Trophoblast cell (in vitro differentiated cells and primary cell): ENCODE measurements around the gene GSTA5.
A peak's percentile ranks its signal among the peaks of the same experiment; 100 is the strongest.
"Not testable (repeated sequence)": the region's sequence is repeated elsewhere in the genome, so short reads cannot be mapped to it uniquely, and the experiment has no call there.

Source experiments
- DNase-seq, 2 donors: peaks; one replicate each; pipeline ENCODE4 v3.0.0-alpha.2; 2016
- H2AFZ ChIP-seq: 2 replicates; pipeline ENCODE4 v1.6.1; 2013; ENCODE audit warnings: low read length, moderate library complexity, mild to moderate bottlenecking; ENCODE audit not compliant: insufficient read depth, poor library complexity
- H2AK5ac ChIP-seq: 2 replicates; pipeline ENCODE4 v1.6.1; 2013; ENCODE audit warnings: mild to moderate bottlenecking, low read length
- H2BK120ac ChIP-seq: 2 replicates; pipeline ENCODE4 v1.6.1; 2013; ENCODE audit warnings: low read length, mild to moderate bottlenecking, moderate library complexity; ENCODE audit not compliant: insufficient read depth, poor library complexity
- H2BK12ac ChIP-seq: 2 replicates; pipeline ENCODE4 v1.6.1; 2013; ENCODE audit warnings: mild to moderate bottlenecking, low read length, moderate library complexity
- H2BK5ac ChIP-seq: 2 replicates; pipeline ENCODE4 v1.6.1; 2013; ENCODE audit warnings: low read length, low read depth, moderate library complexity, mild to moderate bottlenecking; ENCODE audit not compliant: poor library complexity
- H3K14ac ChIP-seq: 2 replicates; pipeline ENCODE4 v1.6.1; 2013; ENCODE audit warnings: mild to moderate bottlenecking, low read length
- H3K18ac ChIP-seq: 2 replicates; pipeline ENCODE4 v1.6.1; 2013; ENCODE audit warnings: mild to moderate bottlenecking, low read length
- H3K23ac ChIP-seq: 2 replicates; pipeline ENCODE4 v1.6.1; 2013; ENCODE audit warnings: low read length
- H3K27ac ChIP-seq: 2 replicates; pipeline ENCODE4 v1.5.1; 2013; ENCODE audit warnings: low read depth, mild to moderate bottlenecking, inconsistent platforms, low read length, moderate library complexity
- H3K27me3 ChIP-seq: 2 replicates; pipeline ENCODE4 v1.6.1; 2013; ENCODE audit warnings: inconsistent platforms, mild to moderate bottlenecking, low read length, moderate library complexity; ENCODE audit not compliant: insufficient read depth
- H3K36me3 ChIP-seq, 2 experiments: 1 replicate in 1 of 2; 2 replicates in 1 of 2; pipeline ENCODE4 v1.6.1; 2013; ENCODE audit warnings: low read length in 2 of 2, mild to moderate bottlenecking in 2 of 2, moderate library complexity in 1 of 2; ENCODE audit not compliant: insufficient read depth in 2 of 2, control insufficient read depth in 1 of 2
- H3K4ac ChIP-seq: 2 replicates; pipeline ENCODE4 v1.6.1; 2013; ENCODE audit warnings: low read depth, mild to moderate bottlenecking, low read length, moderate library complexity
- H3K4me1 ChIP-seq, 2 experiments: 1 replicate in 1 of 2; 2 replicates in 1 of 2; pipeline ENCODE4 v1.6.1; 2013; ENCODE audit warnings: low read length in 2 of 2, mild to moderate bottlenecking in 2 of 2, moderate library complexity in 1 of 2; ENCODE audit not compliant: insufficient read depth in 2 of 2, control insufficient read depth in 1 of 2
- H3K4me2 ChIP-seq: 2 replicates; pipeline ENCODE4 v1.6.1; 2013; ENCODE audit warnings: inconsistent platforms, mild to moderate bottlenecking, low read length, moderate library complexity
- H3K4me3 ChIP-seq: 2 replicates; pipeline ENCODE4 v1.5.1; 2013; ENCODE audit warnings: mild to moderate bottlenecking, low read depth, low read length, inconsistent platforms
- H3K79me1 ChIP-seq: one replicate; pipeline ENCODE4 v1.6.1; 2013; ENCODE audit warnings: low read length
- H3K79me2 ChIP-seq: 2 replicates; pipeline ENCODE4 v1.6.1; 2013; ENCODE audit warnings: low read length, mild to moderate bottlenecking; ENCODE audit not compliant: control insufficient read depth, insufficient read depth, poor library complexity
- H3K9ac ChIP-seq: 2 replicates; pipeline ENCODE4 v1.6.1; 2013; ENCODE audit warnings: mild to moderate bottlenecking, low read length
- H3K9me3 ChIP-seq: 2 replicates; pipeline ENCODE4 v1.6.1; 2013; ENCODE audit warnings: low read depth, mild to moderate bottlenecking, control low read depth, inconsistent platforms, low read length; ENCODE audit not compliant: insufficient read depth
- H4K12ac ChIP-seq: 2 replicates; pipeline ENCODE4 v1.6.1; 2013; ENCODE audit warnings: low read depth, mild to moderate bottlenecking, low read length, moderate library complexity
- H4K8ac ChIP-seq: 2 replicates; pipeline ENCODE4 v1.6.1; 2013; ENCODE audit warnings: low read depth, mild to moderate bottlenecking, low read length, moderate library complexity
- H4K91ac ChIP-seq: one replicate; pipeline ENCODE4 v1.6.1; 2013; ENCODE audit warnings: low read depth, mild to moderate bottlenecking, low read length, moderate library complexity
- WGBS: extraction: QIAGEN DNeasy Blood & Tissue Kit; methylation state at CpG from one replicate; pipeline ENCODE4 v1.1.7; 2013; ENCODE audit warnings: missing lambda C conversion rate; ENCODE audit not compliant: insufficient read length, insufficient coverage; ENCODE audit errors: extremely low coverage; 5-methylcytosine and 5-hydroxymethylcytosine counted together

The GSTA5 gene

GRCh38 chr6:52868240-52868639 lies 27.6 kb upstream of the GSTA5 start:
- Histone ChIP-seq H3K23ac (no peak overlapping the region), H3K79me1 (no peaks in the 10 kb centered on the region), H3K36me3 (no peaks in the 10 kb centered on the region), H3K14ac (no peak overlapping the region), H3K9ac (no peak overlapping the region), H3K18ac (no peak overlapping the region), H3K4me1 (no peaks in the 10 kb centered on the region), H4K91ac (no peak overlapping the region), H3K4me3 (no peak overlapping the region), H3K9me3 (no peaks in the 10 kb centered on the region), H3K27ac (no peak overlapping the region), H2BK120ac (no peak overlapping the region), H2AFZ (no peak overlapping the region), H2BK5ac (no peak overlapping the region), H2AK5ac (no peak overlapping the region), H3K4me2 (no peak overlapping the region), H3K27me3 (no peaks in the 10 kb centered on the region), H2BK12ac (no peak overlapping the region), H3K4ac (no peak overlapping the region), H3K79me2 (no peaks in the 10 kb centered on the region), H4K12ac (no peak overlapping the region), H4K8ac (no peak overlapping the region)
- no peak for DNase-seq
- no CpG with 5 or more reads among the region's 1 CpG for WGBS

- H3K9me3 ChIP-seq, H3K79me1 ChIP-seq, H3K27me3 ChIP-seq, H3K23ac ChIP-seq, H3K4ac ChIP-seq, H4K8ac ChIP-seq, H4K12ac ChIP-seq, H2BK5ac ChIP-seq, H3K4me3 ChIP-seq, H3K18ac ChIP-seq, H2BK120ac ChIP-seq, H3K14ac ChIP-seq, H3K9ac ChIP-seq, H3K36me3 ChIP-seq, DNase-seq, H3K4me1 ChIP-seq, H2AK5ac ChIP-seq, H3K4me2 ChIP-seq, H3K27ac ChIP-seq, H4K91ac ChIP-seq, H2AFZ ChIP-seq, H3K79me2 ChIP-seq, H2BK12ac ChIP-seq: not testable (repeated sequence)
- WGBS: no CpG with 5 or more reads among the region's 7 CpGs
Measured at GRCh38 chr6:52861151-52861550, 20.5 kb upstream of the GSTA5 start.

- Histone ChIP-seq H2BK120ac (no peak overlapping the region), H4K91ac (no peak overlapping the region), H3K27ac (no peak overlapping the region), H3K27me3 (no peaks in the 10 kb centered on the region), H3K4ac (no peak overlapping the region), H3K4me1 (no peaks in the 10 kb centered on the region), H3K4me3 (no peak overlapping the region), H2BK5ac (no peak overlapping the region), H3K4me2 (no peak overlapping the region), H2BK12ac (no peak overlapping the region), H3K9ac (no peak overlapping the region), H3K23ac (no peak overlapping the region), H3K79me2 (no peaks in the 10 kb centered on the region), H3K9me3 (no peaks in the 10 kb centered on the region), H4K8ac (no peak overlapping the region), H2AK5ac (no peak overlapping the region), H3K36me3 (no peaks in the 10 kb centered on the region), H3K79me1 (no peaks in the 10 kb centered on the region), H4K12ac (no peak overlapping the region), H2AFZ (no peak overlapping the region), H3K18ac (no peak overlapping the region), H3K14ac (no peak overlapping the region)
- no peak for DNase-seq
- no CpG with 5 or more reads among the region's 4 CpGs for WGBS
Measured at GRCh38 chr6:52858416-52858815, 17.8 kb upstream of the GSTA5 start.

- not testable (repeated sequence) for H4K91ac ChIP-seq, H3K23ac ChIP-seq, H3K14ac ChIP-seq, H2AK5ac ChIP-seq, H3K79me1 ChIP-seq, DNase-seq, H3K36me3 ChIP-seq, H2BK5ac ChIP-seq, H3K27ac ChIP-seq, H3K9me3 ChIP-seq, H2BK120ac ChIP-seq, H3K4me2 ChIP-seq, H4K12ac ChIP-seq, H3K18ac ChIP-seq, H3K4me3 ChIP-seq, H3K27me3 ChIP-seq, H2BK12ac ChIP-seq, H3K79me2 ChIP-seq, H3K4ac ChIP-seq, H3K9ac ChIP-seq, H3K4me1 ChIP-seq
- WGBS: no CpG with 5 or more reads among the region's 3 CpGs
- Histone ChIP-seq H2AFZ (peak overlapping the region; percentile 52), H4K8ac (peak overlapping the region; percentile 61)
Measured at GRCh38 chr6:52856137-52856536, 15.5 kb upstream of the GSTA5 start.
